DND-41 (cell line): Measurements from ENCODE around the gene TREH.

ENCODE experiments used
- ATAC-seq: fragments of 200-7000 bp; cut with Tn5 transposase; 3 replicates; pipeline ENCODE4 v1.9.1; 2021; ENCODE audit warnings: low read depth; ENCODE audit not compliant: insufficient read depth
- DNase-seq: peaks from one replicate; pipeline ENCODE4 v3.0.0-alpha.2; 2020
- H2AFZ ChIP-seq: 2 replicates; pipeline ENCODE4 v1.6.0; 2012; ENCODE audit warnings: low read depth, low read length
- H3K27ac ChIP-seq: 2 replicates; pipeline ENCODE4 v1.5.1; 2012; ENCODE audit warnings: low read length, inconsistent platforms
- H3K27me3 ChIP-seq: fragments of 200-600 bp; sonication (generic); 2 replicates; pipeline ENCODE4 v1.6.0; 2012; ENCODE audit warnings: low read length, mild to moderate bottlenecking, inconsistent platforms; ENCODE audit not compliant: insufficient read depth, poor library complexity
- H3K36me3 ChIP-seq: 2 replicates; pipeline ENCODE4 v1.5.1; 2012; ENCODE audit warnings: low read length, inconsistent platforms; ENCODE audit not compliant: insufficient read depth
- H3K4me1 ChIP-seq: 2 replicates; pipeline ENCODE4 v1.5.1; 2012; ENCODE audit warnings: mild to moderate bottlenecking, low read length; ENCODE audit not compliant: insufficient read depth
- H3K4me2 ChIP-seq: 2 replicates; pipeline ENCODE4 v1.6.0; 2012; ENCODE audit warnings: mild to moderate bottlenecking, moderate library complexity, low read length, inconsistent platforms; ENCODE audit not compliant: insufficient read depth
- H3K4me3 ChIP-seq, 2 experiments: fragments of 200-600 bp in 1 of 2; shearing (Covaris generic) in 1 of 2; 2 replicates each; pipeline ENCODE4 v1.5.1; 2012 to 2016; ENCODE audit warnings: inconsistent platforms in 2 of 2, low read length in 2 of 2, mild to moderate bottlenecking in 2 of 2, low read depth in 1 of 2, moderate library complexity in 1 of 2
- H3K79me2 ChIP-seq: 2 replicates; pipeline ENCODE4 v1.6.0; 2012; ENCODE audit warnings: low read length, inconsistent platforms; ENCODE audit not compliant: insufficient read depth
- H3K9ac ChIP-seq: 2 replicates; pipeline ENCODE4 v1.6.0; 2012; ENCODE audit warnings: low read depth, mild to moderate bottlenecking, inconsistent platforms, low read length, moderate library complexity
- H3K9me3 ChIP-seq: 2 replicates; pipeline ENCODE4 v1.5.1; 2012; ENCODE audit warnings: low read length, moderate library complexity, mild to moderate bottlenecking, inconsistent platforms; ENCODE audit not compliant: insufficient read depth, severe bottlenecking
- H4K20me1 ChIP-seq: 2 replicates; pipeline ENCODE4 v1.6.0; 2012; ENCODE audit warnings: low read length; ENCODE audit not compliant: insufficient read depth
- EZH2 ChIP-seq: IDR thresholded peaks from 3 replicates; pipeline ENCODE4 v1.6.1; 2012; ENCODE audit warnings: borderline replicate concordance, low read depth, mild to moderate bottlenecking, moderate library complexity, low read length, inconsistent platforms; ENCODE audit not compliant: severe bottlenecking
- TF ChIP-seq, protein P1 (sequence below): IDR thresholded peaks from 2 replicates; pipeline ENCODE4 v1.5.1; 2012; ENCODE audit warnings: borderline replicate concordance, low read length, moderate library complexity, mild to moderate bottlenecking; ENCODE audit not compliant: poor library complexity, severe bottlenecking; ENCODE audit errors: extremely low read depth

The TREH gene

GRCh38 chr11:118633319-118633690, 46.1 kb downstream of the TREH start:
- Histone ChIP-seq H2AFZ (no peak overlapping the region), H3K36me3 (no peaks in the 10 kb centered on the region), H3K9ac (no peak overlapping the region), H3K4me1 (no peaks in the 10 kb centered on the region), H3K4me2 (no peak overlapping the region), H3K9me3 (no peaks in the 10 kb centered on the region), H3K27me3 (peaks cover 25% of the 10 kb centered on the region), H3K79me2 (no peaks in the 10 kb centered on the region), H3K4me3 (no peak overlapping the region), H4K20me1 (no peaks in the 10 kb centered on the region), H3K27ac (no peak overlapping the region)
- ATAC-seq (no peak), DNase-seq (no peak)
- TF ChIP-seq, protein P1, sequence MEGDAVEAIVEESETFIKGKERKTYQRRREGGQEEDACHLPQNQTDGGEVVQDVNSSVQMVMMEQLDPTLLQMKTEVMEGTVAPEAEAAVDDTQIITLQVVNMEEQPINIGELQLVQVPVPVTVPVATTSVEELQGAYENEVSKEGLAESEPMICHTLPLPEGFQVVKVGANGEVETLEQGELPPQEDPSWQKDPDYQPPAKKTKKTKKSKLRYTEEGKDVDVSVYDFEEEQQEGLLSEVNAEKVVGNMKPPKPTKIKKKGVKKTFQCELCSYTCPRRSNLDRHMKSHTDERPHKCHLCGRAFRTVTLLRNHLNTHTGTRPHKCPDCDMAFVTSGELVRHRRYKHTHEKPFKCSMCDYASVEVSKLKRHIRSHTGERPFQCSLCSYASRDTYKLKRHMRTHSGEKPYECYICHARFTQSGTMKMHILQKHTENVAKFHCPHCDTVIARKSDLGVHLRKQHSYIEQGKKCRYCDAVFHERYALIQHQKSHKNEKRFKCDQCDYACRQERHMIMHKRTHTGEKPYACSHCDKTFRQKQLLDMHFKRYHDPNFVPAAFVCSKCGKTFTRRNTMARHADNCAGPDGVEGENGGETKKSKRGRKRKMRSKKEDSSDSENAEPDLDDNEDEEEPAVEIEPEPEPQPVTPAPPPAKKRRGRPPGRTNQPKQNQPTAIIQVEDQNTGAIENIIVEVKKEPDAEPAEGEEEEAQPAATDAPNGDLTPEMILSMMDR = no peak
- no peak for TF ChIP-seq EZH2

DNA sequence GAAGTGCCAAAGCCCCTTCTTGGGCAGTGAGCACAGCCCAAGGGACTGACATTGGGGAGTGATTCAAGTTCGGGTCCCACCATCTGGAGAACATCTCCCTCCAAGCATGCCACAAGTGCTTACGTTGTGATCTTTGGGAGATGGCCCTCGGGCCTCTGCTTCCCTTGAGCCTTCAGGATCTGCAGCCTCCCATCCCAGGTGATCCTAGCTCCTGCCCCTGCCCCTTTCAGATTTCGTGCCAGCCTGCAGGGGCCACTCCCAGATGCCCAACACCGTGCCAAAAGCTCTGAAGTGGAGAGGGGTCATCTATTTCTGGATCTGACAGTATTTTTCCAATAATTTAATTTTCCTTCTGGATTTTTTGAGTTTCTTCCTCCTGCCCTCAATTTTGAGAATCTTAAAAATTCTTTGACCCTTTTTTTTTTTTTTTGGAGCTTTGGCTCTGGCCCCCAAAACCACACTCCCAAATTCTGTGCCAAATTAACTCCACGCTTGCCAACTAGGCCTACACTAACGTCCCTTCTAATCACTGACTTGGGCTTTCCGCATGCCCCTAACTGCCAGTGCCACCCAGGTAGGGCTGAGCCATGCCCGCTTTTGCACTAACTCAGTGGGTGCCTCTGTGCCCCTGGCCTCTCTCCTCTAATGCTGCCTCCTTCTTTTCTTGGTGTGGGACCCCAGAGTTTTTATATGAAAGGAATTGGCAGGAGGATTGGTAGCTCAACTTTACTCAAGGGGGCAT, 46.7 kb downstream of the TREH start:
- Histone ChIP-seq H3K27ac (no peak overlapping the region), H3K9ac (no peak overlapping the region), H3K36me3 (no peaks in the 10 kb centered on the region), H3K27me3 (peaks cover 25% of the 10 kb centered on the region), H3K4me3 (no peak overlapping the region), H3K79me2 (no peaks in the 10 kb centered on the region), H3K4me2 (no peak overlapping the region), H3K9me3 (no peaks in the 10 kb centered on the region), H4K20me1 (no peaks in the 10 kb centered on the region), H3K4me1 (no peaks in the 10 kb centered on the region), H2AFZ (no peak overlapping the region)
- DNase-seq (no peak), ATAC-seq (no peak)
- TF ChIP-seq EZH2 = no peak
- TF ChIP-seq, protein P1 = no peak

GRCh38 chr11:118631142-118631909, 48.1 kb downstream of the TREH start:
- TF ChIP-seq EZH2 = no peak
- TF ChIP-seq, protein P1 = no peak
- peaks cover 25% of the 10 kb centered on the region for H3K27me3 ChIP-seq
- no peaks in the 10 kb centered on the region for H3K4me1 ChIP-seq
- H4K20me1 ChIP-seq = no peaks in the 10 kb centered on the region
- H3K79me2 ChIP-seq = no peaks in the 10 kb centered on the region
- no peak overlapping the region for H2AFZ ChIP-seq
- H3K36me3 ChIP-seq = no peaks in the 10 kb centered on the region
- H3K4me3 ChIP-seq = no peak overlapping the region
- no peak for DNase-seq
- H3K27ac ChIP-seq = no peak overlapping the region
- no peaks in the 10 kb centered on the region for H3K9me3 ChIP-seq
- H3K4me2 ChIP-seq = no peak overlapping the region
- H3K9ac ChIP-seq = no peak overlapping the region
- no peak for ATAC-seq
